ENCODE data around the gene TRAF6. TPM values are rescaled to one million over a fixed set of nuclear protein-coding genes. Genes with fewer than 3 reads are reported as not detected.
"Not testable (repeated sequence)": the region's sequence is repeated elsewhere in the genome, so short reads cannot be mapped to it uniquely, and the experiment has no call there.

The TRAF6 gene
- total RNA-seq, 1 donor = 11.6 TPM

DNA sequence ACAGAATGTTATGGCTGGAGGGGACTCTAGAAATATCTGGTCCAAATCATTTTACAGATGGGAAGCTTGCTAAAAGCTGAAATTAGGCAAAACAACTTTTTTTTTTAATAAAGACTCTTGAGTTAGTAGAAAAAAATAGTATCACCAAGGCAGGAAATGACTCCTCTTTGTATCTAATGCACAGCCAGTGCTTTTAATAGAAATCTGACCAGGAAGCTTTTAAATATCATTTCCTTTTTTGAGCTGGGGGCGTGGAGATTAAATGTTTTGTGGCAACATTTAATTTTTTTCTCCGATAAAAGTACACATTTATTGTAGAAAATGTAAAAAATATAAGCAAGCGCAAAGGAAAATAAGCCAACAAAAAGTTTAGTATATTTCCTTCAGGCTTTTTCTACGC is 22.5 kb downstream of the TRAF6 start:
- no peak overlapping the region for H3K4me2 ChIP-seq (ENCODE audit: insufficient read depth, low read length)
- H3K27ac ChIP-seq (ENCODE audit: low read depth, low read length) = no peak overlapping the region
- no peaks in the 10 kb centered on the region for H3K4me1 ChIP-seq (ENCODE audit: insufficient read depth, low read length)
- no peaks in the 10 kb centered on the region for H3K9me3 ChIP-seq (ENCODE audit: low read depth, low read length)
- no peak overlapping the region for H3K4me3 ChIP-seq (ENCODE audit: insufficient read depth, low read length)
- no peak for DNase-seq (ENCODE audit: insufficient read length, low spot score, missing footprints)
- no peaks in the 10 kb centered on the region for H4K20me1 ChIP-seq (ENCODE audit: insufficient read depth, low read length)
- peaks cover 10% of the 10 kb centered on the region for H3K79me2 ChIP-seq (ENCODE audit: insufficient read depth, low read length)
- peaks cover 46% of the 10 kb centered on the region for H3K36me3 ChIP-seq (ENCODE audit: insufficient read depth, low read length)
- TF ChIP-seq, protein P1, sequence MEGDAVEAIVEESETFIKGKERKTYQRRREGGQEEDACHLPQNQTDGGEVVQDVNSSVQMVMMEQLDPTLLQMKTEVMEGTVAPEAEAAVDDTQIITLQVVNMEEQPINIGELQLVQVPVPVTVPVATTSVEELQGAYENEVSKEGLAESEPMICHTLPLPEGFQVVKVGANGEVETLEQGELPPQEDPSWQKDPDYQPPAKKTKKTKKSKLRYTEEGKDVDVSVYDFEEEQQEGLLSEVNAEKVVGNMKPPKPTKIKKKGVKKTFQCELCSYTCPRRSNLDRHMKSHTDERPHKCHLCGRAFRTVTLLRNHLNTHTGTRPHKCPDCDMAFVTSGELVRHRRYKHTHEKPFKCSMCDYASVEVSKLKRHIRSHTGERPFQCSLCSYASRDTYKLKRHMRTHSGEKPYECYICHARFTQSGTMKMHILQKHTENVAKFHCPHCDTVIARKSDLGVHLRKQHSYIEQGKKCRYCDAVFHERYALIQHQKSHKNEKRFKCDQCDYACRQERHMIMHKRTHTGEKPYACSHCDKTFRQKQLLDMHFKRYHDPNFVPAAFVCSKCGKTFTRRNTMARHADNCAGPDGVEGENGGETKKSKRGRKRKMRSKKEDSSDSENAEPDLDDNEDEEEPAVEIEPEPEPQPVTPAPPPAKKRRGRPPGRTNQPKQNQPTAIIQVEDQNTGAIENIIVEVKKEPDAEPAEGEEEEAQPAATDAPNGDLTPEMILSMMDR (IDR thresholded peaks at IDR 0.05; ENCODE audit: extremely low read depth, low read depth, low read length) = no peak
- no peaks in the 10 kb centered on the region for H3K27me3 ChIP-seq (ENCODE audit: insufficient read depth, low read length)
- H2AFZ ChIP-seq (ENCODE audit: low read length) = no peak overlapping the region

DNA sequence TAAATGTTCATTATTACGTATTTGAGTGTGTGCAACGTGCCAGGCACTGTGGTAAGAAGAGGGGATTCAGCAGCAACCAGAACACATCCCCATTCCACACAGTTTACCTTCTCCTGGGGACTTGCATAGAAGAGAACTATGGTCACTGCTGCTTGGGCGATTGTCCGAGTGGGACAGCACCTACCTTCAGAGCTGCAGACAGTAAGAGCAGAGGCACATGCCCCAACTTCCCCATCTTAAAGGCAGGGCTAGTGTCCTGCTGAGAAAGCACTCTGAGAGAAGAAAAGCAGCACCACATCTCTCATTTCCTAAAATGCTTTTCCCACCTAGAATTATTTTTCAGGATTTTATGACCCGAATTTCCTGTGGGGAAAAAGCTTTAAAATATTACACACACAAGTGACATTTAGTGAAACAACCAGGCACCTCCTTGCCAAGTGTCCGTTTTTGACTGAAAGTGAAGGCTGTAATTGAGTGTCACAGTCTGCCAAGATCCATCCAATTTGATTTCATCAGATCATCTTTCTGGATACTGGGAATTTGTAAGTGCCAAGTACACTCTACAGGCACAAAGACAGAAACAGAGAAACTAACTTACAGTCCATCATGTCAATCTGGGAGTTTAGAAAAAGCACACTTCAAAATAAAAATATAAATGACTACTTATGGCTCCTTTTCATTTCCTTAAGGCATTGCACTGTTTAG is 24.6 kb downstream of the TRAF6 start:
- Histone ChIP-seq H3K27ac (ENCODE audit: low read depth, low read length) (no peak overlapping the region), H3K9me3 (ENCODE audit: low read depth, low read length) (no peaks in the 10 kb centered on the region), H2AFZ (ENCODE audit: low read length) (no peak overlapping the region), H4K20me1 (ENCODE audit: insufficient read depth, low read length) (no peaks in the 10 kb centered on the region), H3K4me1 (ENCODE audit: insufficient read depth, low read length) (no peaks in the 10 kb centered on the region), H3K27me3 (ENCODE audit: insufficient read depth, low read length) (no peaks in the 10 kb centered on the region), H3K79me2 (ENCODE audit: insufficient read depth, low read length) (peaks cover 2% of the 10 kb centered on the region), H3K4me2 (ENCODE audit: insufficient read depth, low read length) (no peak overlapping the region), H3K4me3 (ENCODE audit: insufficient read depth, low read length) (no peak overlapping the region), H3K36me3 (ENCODE audit: insufficient read depth, low read length) (peaks cover 31% of the 10 kb centered on the region)
- DNase-seq (ENCODE audit: insufficient read length, low spot score, missing footprints) = no peak
- TF ChIP-seq, protein P1 (IDR thresholded peaks at IDR 0.05; ENCODE audit: extremely low read depth, low read depth, low read length) = no peak

DNA sequence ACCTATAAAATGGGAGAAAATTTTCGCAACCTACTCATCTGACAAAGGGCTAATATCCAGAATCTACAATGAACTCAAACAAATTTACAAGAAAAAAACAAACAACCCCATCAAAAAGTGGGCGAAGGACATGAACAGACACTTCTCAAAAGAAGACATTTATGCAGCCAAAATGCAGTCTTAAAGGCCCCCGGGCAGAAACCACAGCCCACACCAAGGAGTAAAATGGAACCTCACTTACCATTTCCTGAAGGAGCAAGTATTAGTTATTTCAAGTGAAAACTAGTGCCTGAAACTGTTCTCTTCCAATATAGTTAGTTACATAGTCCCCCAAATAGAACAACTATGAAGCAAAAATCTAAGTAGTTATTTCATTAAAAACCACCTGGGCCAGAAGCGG is 27.0 kb downstream of the TRAF6 start:
- H4K20me1 ChIP-seq (ENCODE audit: insufficient read depth, low read length); DNase-seq (ENCODE audit: insufficient read length, low spot score, missing footprints); H3K4me2 ChIP-seq (ENCODE audit: insufficient read depth, low read length); H2AFZ ChIP-seq (ENCODE audit: low read length); H3K4me1 ChIP-seq (ENCODE audit: insufficient read depth, low read length); H3K9me3 ChIP-seq (ENCODE audit: low read depth, low read length); H3K27me3 ChIP-seq (ENCODE audit: insufficient read depth, low read length); H3K4me3 ChIP-seq (ENCODE audit: insufficient read depth, low read length); H3K27ac ChIP-seq (ENCODE audit: low read depth, low read length); H3K79me2 ChIP-seq (ENCODE audit: insufficient read depth, low read length): not testable (repeated sequence)
- H3K36me3 ChIP-seq (ENCODE audit: insufficient read depth, low read length) = peaks cover 23% of the 10 kb centered on the region

DNA sequence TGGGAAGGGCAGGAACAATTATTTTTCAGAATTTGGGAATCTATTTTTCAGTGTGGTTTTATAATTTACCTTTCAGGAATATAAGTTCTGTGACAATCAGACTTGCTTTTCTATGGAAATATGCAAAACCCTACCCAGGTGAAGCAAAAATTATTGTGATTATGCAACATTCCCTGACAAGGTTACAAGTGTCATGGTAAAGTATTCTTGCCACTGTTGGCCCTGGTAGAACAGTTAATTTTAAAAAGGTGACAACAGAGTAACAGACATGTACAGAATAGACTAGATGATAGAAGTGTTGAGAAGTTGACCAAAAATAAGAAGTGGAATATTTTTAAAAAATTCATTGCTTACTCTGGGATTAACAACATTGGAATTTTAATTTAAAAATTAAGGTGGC is 29.2 kb downstream of the TRAF6 start:
- H3K9me3 ChIP-seq (ENCODE audit: low read depth, low read length) = no peaks in the 10 kb centered on the region
- TF ChIP-seq, protein P1 (IDR thresholded peaks at IDR 0.05; ENCODE audit: extremely low read depth, low read depth, low read length) = no peak
- H3K4me1 ChIP-seq (ENCODE audit: insufficient read depth, low read length) = no peaks in the 10 kb centered on the region

More for the DNA sequence above, 29.2 kb downstream of the TRAF6 start:
- Histone ChIP-seq H2AFZ (ENCODE audit: low read length) (no peak overlapping the region), H4K20me1 (ENCODE audit: insufficient read depth, low read length) (no peaks in the 10 kb centered on the region), H3K27me3 (ENCODE audit: insufficient read depth, low read length) (no peaks in the 10 kb centered on the region), H3K36me3 (ENCODE audit: insufficient read depth, low read length) (peaks cover 16% of the 10 kb centered on the region), H3K4me2 (ENCODE audit: insufficient read depth, low read length) (no peak overlapping the region), H3K79me2 (ENCODE audit: insufficient read depth, low read length) (no peaks in the 10 kb centered on the region), H3K27ac (ENCODE audit: low read depth, low read length) (no peak overlapping the region), H3K4me3 (ENCODE audit: insufficient read depth, low read length) (no peak overlapping the region)
- no peak for DNase-seq (ENCODE audit: insufficient read length, low spot score, missing footprints)
